GM21515 (cell line): ENCODE measurements around the gene CNNM4.

Experiments used
- ATAC-seq: cut with Tn5 transposase; IDR thresholded peaks from one replicate; pipeline ENCODE4 v1.9.1; 2021; ENCODE audit not compliant: unreplicated experiment

CNNM4 gene

DNA sequence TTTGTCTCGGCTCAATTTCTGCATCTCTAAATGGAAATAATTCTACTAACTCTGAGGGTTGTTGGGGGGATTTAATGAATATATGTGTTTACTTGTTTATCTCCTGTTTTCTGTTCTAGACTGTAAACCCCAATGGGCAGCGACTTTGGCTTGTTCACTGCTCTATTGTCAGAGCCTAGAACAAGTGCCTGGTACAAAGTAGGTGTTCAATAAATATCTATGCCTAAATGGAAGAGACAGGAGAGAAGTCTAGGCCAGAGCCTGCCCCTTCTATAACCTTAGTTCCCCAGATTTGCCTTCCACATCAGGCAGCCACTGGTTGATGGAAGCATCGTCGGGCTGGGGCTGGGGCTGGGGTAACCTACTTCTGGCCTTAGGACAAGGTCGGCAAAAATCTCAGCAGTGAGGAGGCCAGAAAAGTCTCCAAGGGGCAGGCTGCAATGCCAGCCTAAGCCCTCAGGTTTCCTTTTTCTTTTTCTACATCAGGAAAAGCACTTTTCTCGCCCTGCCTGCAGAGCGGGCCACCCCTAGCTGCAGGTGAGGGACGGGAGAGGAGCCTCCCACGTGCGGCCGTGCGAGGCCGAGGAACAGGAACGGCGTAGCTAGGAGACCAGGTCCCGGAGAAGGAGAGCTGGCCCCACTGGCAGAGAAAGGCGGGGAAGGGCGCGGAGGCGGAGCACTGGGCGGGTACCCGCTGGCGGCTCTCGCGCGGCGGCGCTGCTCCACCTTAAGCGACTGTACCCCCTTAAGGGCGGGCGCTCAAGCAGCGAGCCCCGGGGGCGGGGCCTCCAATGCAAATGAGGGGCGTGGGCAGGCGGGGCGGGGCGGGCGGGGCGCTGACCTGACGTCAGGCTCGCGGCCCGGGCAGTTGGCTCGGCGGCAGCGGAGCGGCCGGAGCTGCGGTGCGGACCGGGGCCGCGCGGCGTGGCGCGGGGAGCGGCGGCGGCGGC is at the start of gene CNNM4:
Gene CNNM4 (plus strand): TSS at position 867 of the 950 bp plus-strand sequence. CDS start 98 bp downstream, outside the sequence.
- ATAC-seq: peak; percentile 76

DNA sequence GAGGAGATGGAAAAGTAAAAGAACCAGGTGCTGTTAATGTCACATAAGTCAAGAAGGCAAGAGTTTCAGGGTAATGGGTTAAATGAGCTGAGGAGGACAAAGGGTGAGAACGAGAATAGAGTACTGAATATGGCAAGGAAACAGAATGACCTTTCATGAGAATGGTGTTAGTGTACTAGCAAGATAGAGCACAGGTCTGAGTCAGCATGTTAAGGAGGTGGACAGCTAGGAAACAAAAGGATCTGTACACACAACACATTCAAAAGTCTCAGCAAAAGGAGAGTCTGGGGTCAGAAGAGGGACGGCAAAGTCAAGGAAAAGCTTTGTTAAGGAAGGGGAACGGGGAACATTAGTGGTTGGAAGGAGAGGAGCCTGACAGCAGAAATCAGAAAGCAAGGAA is 49.7 kb upstream of the CNNM4 start:
- no peak for ATAC-seq

DNA sequence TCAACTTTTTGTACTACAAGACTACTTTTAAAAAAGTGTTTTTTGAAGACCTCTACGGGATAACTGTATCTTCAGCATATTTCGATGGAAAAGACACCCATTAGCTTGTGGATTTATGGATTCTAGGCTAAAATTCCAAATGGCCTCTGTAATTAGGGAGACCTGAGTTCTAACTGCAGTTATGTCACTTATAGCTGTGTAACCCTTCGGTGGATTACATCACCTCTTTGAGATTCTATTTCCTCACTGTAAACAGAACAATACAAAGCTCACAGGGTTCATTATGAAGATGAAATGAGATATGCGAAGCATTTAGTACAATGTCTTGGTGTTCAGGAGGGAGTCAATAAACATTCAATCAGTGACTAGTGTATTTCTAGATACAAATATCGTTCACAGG is 45.0 kb upstream of the CNNM4 start:
- no peak for ATAC-seq

DNA sequence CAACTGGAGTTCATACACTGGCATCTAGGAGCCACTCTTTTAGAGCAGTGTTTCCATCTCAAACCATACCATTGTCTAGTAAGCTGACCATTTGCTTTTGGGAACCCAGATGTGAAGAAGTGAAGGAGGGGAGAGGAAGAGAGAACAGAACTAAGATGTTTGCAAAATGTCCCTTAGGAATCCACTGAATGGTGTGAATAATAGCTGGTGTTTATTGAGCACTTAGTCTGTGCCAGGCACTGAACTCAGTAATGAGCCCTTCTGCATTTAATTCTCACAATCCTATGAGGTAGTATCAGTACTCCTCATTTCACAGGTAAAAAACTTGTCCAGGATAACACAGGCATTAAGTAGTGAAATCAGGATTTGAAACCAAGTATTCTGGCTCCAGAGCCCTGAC is 44.3 kb upstream of the CNNM4 start:
- no peak for ATAC-seq

DNA sequence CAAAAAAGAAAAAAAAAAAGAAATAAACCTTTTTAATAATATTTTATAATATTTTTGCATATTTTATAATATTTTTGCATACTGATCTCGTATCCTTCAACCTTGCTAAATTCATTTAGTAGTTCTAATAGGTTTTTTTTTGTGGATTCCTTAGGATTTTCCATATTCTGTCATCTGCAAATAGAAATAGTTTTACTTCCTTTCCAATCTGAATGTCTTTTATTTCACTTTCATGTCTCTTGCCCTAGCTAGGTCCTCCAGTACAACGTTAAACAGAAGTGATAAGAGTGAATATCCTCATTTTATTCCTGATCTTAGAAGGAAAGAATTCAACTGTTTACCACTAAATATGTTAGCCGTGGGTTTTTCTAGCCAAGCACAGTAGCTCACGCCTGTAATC is 34.6 kb upstream of the CNNM4 start:
- ATAC-seq: no peak

DNA sequence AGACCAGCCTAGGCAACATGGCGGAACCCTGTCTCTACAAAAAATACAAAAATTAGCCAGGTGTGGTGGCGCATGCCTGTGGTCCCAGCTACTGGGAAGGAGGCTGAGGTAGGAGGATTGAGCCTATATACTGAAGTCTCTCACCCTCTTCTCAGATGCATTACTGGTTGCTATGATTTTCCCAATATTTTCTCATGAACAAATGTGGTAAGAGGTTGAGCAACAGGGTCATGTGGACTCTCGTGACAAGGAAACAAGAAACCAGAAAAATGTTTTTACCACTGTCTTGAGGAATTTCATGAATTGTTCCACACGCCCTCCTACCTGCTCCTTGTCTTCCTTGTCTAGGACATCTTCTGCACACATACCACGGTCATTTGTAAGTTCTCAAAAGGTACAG is 33.3 kb upstream of the CNNM4 start:
- ATAC-seq: no peak

DNA sequence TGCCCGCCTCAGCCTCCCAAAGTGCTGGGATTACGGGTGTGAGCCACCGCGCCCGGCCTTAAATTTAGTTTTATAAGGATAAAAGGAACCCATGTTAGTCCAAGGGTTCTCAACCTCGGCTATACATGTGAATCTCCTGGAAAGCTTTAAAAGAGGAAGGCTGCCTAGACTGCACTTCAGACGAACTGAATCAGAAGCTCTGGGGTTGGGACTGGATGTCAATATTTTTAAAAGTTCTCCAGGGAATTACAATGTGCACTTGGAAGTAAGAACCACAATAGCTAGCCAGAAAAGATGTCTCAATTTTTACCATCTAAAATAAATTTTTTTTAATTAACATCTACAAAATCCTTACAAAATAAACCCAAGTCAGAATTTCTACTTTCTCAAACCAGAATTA is 31.0 kb upstream of the CNNM4 start:
- no peak for ATAC-seq

DNA sequence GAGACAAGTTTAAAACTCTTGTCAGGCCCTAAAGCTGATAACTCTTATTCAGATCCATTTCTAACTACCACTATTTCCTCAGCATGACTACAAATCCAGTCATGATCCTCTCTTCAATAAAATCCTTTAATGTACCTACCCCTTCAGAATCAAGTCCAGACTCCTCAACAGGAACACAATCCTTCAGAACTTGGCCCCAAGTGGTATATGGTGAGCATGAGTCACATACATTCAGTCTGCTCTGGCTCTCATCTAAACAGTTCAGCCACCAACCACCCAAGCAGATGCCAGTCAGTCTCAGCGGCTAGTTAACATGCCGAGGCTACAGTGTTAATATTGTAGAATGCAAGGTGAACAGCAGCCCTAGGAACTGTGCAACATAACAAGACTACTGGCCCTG is 30.5 kb upstream of the CNNM4 start:
- no peak for ATAC-seq

DNA sequence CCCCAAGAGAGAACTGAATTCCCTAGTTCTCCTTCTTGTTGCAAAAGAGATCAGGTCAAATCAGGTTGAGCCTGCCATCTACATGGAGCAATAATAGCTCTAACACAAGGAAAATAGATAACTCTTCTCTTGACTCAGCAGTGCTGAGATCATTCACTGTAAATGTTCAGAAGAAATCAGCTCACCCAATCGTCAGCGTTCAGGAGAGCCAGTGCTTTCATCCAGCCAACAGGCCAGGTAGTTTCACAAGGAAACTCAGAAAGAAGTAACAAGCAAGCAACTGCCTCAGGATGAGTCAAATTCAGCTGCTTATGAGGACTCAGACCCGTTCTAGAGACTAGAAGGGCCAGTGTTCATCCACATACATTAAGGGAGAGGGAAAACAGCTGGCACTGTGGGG is 26.8 kb upstream of the CNNM4 start:
- ATAC-seq: no peak

DNA sequence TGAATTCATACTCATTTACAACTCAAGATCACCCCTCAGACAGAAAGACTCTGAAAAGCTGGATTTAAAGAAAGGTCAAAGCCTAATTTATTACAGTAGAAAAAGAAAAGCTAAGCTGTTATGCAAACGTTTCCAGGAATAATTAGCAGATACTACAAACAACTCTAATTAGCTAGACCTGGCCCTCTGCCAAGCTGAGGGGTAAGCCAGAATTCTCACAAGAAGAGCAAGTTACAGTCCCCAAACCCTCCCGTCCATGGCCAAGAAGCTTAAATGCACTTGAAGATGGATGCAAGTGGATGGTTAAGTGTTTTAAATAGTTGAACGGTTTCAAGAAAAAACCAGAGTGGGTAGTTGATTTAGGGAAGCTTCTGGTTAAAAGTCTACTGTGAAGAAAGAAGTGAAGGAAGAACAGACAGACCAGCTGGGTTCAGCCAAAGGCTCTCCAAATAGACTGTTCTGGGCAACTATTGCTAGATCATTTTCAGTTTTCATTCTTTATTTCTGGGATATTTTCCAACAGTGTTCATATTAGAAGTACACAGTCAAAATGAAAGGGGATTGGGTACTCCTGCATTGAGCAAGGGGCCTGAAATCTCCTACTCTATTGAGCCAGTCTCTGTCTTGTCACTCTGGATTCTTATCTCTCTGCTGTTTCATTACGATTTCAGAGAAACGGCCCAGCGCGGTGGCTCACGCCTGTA is 25.7 kb upstream of the CNNM4 start:
- no peak for ATAC-seq

DNA sequence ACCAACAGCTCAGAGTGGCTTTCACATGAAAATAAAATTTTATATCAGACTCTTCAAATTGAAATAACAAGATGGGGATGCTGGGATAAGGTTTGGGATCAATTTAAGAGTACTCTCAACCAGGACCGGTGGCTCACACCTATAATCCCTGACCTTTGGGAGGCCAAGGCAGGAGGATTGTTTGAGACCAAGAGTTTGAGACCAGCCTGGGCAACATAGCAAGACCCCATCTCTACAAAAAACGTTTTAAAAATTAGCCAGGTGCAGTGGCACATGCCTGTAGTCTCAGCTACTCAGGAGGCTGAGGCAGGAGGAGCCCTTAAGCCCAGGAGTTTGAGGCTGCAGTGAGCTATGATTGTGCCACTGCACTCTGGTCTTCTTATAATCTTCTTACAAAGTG is 23.5 kb upstream of the CNNM4 start:
- no peak for ATAC-seq

DNA sequence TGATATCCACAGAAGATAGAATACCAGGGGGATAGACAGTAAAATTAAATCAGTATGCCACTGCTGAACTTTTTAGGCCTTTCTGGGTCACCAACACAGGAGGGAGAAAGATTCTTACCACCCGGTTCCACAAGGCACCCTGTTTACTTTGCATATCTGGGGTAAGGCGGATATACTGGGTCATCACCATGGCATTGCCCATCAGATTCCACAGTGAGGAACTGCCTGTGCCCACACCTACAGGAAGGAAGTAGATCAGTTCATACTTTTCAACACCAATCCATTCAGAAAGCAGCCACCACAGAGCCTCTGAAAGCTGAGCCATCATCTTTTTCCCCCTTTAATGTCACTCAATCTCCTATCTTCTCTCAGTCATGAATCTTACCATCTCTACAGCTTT is 22.9 kb upstream of the CNNM4 start:
- no peak for ATAC-seq

DNA sequence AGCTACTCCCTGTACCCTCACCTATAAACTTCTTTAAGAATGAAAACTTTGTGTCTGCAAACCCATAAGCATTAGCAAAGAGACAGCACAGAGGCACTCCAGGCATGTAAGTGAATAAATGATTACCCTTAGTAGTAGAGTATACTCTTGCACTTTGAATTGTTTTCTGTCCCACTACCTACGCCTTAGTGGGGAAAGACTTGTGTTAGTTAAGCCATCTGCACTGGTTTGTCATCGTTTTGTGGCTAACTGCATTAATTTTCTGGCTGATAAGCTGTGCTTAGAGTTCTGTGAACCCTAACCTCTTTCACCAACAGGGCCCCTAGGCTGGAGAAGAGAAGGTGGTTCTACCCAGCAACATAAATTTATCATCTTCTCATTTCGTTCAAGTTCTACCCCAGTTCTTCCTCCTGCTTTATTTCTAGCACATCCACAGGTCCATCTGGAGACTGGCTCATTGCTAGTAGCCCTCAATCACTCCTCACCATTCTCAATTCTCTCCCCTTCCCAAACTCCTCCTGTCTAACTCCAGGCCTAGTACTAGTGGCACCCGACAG is 21.5 kb upstream of the CNNM4 start:
- no peak for ATAC-seq

DNA sequence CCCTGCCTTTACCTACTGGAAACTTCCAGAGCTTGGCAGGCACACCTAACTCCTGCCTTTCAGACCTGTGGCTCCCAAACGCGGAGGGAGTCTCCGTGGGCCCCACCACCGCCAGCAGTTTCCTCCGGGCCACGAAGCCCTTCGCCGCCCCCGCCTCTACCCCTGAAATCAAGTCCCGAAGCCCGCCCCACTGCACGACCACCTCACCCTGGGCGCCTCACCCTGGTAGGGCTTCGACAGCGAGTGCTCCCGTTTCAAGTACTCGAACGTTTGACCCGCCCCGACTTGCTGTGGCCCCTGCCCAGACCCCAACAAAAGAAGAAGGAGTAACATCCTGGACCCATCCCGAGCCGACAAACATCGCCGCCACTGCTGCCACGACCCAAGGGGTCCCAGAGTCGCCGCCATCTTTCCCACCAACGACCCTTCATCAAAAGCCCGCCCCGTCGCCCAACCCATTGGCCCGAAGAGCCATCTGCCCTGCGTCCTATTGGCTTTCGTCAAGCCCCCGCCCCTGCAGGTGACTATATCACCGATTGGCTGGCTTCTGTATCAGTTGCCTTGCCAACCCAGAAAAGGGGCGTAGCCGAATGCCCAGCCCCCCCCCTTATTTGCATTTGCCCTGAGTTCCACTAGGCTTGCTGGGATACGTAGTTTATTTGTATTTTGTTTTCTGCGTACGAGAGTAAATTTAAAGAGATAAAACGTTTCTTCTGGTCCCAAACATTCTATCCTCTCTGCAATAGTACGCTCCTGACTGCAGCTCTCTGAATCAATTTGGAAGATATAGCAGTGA is 20.9 kb upstream of the CNNM4 start, which contains the start of gene LMAN2L:
Gene LMAN2L (minus strand): TSS at position 432 of the 796 bp plus-strand sequence. CDS start 24 bp downstream, at position 408.
- ATAC-seq: peak; percentile 97

DNA sequence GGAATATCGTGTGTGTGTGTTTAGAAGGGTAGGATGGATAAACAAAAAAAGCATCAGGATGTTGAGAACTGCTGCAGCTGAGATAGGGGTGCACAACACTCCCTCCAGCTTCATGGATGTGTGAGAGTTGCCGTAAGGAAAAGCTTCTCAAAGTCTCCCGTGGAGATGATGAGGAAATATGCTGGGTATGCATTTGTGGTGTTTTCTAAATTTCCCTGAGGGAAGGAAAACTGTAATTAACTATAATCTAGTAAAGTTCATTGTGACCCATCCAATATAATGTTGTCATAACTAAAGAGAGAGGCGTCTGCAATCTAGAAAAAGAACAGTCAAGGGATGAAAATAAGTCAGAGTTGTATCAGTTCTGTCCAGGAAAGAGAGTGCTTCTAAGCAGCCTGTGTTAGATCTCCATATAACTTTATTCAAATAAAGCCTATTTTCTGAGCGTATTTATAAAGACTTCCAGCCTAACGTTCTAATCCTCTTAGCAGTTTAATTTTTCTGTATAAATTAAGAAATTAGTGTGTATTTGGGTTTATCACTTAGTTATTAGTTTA is 13.6 kb upstream of the CNNM4 start:
- no peak for ATAC-seq

DNA sequence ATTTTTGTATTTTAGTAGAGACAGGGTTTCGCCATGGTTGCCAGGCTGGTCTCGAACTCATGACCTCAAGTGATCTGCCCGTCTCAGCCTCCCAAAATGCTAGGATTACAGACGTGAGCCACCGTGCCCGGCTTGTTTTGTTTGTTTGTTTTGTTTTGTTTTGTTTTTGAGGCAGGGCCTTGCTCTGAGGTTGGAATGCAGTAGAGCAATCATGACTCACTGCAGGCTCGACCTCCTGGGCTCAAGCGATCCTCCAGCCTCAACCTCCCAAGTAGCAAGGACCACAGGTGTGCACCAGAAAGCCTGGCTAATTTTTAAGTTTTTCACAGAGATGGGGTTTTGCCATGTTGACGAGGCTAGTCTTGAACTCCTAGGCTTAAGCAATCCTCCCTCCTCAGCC is 8.9 kb upstream of the CNNM4 start:
- no peak for ATAC-seq

DNA sequence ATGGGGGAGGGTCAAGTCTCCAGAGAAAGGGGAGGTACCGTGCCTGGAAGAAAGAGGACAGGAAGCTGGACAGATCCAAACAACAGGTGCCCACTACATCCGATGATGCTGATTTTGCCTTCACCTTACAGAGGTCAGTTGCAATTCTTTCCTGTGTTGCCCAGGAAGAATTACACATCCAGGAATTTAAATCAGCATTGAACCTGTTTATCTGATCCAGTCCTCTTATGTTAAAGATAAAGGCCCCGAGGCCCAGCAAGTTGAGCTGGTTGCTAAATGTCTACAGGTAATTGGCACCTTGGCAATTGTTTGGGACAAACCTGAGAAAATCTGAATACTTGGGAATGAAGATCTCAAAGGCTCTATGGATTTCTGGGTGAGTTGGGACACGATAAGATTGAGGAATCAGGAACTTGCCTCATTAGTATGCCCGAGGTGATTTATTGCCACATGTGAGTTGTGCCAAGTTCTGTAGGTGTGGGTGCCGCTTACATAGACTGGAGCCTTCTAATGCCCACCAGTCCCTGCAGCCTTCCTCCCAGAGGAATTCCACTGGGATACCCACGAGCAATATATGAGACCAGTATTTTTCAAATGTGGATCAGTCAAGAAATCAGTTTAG is 6.9 kb upstream of the CNNM4 start:
- ATAC-seq: no peak

DNA sequence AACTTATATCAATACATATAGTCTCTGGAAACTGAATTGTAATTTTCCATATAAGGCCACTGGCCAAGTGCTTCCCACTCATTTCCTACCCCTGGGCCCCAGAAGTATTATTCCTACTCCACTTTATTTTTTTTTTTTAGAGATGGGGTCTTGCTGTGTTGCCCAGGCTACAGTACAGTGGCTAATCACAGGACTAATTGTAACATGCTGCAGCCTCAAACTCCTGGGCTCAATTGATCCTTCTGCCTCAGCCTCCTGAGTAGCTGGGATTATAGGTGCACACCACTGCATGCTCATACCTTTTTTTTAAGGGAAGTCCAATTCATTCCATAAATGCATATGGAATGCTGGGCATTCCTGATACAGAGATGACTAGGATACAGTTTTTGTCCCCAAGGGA is 6.4 kb upstream of the CNNM4 start:
- ATAC-seq: no peak

DNA sequence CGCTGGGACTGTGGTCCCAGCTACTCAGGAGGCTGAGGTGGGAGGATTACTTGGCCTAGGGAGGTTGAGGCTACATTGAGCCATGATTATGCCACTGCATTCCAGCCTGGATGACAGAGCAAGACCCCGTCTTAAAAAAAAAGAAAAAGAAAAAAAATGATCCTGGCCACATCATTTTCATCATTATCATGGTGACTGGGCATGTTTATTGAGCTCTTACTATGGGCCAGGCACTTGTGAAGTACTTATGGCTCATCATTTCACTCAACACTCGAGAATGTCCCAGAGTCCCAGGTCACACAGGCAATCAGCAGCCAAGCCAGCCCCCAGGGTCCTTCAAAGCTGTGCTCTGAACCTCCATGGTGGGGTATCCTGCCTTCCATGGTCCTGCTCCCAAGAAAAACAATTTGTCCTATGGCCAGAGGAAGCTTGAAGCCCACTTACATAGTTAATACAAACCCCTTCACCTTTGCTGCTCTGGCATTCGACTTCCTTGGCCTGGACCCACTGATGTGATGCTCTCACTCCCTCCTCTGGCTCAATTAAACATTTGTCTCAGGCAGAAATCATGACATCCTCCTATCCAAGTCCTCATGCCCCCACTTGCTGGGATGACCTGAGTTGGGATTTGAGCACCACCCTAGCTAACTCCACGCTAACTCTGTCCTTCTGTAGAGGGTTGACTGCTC is 3.8 kb upstream of the CNNM4 start:
- ATAC-seq: no peak

DNA sequence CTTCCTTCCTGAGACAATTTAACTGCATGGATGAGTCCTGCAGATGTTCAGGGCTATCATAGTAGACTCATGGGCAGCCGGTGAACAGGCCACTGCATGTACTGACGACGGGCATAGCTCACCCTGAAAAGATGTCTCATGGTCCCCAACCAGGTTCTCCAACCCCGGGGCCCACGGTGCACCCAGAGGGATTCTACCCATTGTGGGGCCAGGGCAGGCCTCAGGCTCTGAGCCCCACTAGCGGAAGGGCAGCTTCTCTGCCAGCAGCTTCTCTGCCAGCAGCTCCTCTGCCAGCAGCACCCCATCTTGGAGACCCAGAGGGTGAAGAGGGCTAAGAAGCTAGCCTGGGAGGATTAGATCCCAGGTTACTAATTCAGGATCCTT is 3.2 kb upstream of the CNNM4 start:
- ATAC-seq: no peak
